Endothelial cell of hepatic sinusoid (primary cell): ENCODE data around the gene DTNB.

Source experiments
- in situ Hi-C: cut with HindIII; loops from 2 replicates; pipeline ENCODE4 v1.10.0; 2017; ENCODE audit warnings: low sequenced_read_pairs

DTNB gene

DNA sequence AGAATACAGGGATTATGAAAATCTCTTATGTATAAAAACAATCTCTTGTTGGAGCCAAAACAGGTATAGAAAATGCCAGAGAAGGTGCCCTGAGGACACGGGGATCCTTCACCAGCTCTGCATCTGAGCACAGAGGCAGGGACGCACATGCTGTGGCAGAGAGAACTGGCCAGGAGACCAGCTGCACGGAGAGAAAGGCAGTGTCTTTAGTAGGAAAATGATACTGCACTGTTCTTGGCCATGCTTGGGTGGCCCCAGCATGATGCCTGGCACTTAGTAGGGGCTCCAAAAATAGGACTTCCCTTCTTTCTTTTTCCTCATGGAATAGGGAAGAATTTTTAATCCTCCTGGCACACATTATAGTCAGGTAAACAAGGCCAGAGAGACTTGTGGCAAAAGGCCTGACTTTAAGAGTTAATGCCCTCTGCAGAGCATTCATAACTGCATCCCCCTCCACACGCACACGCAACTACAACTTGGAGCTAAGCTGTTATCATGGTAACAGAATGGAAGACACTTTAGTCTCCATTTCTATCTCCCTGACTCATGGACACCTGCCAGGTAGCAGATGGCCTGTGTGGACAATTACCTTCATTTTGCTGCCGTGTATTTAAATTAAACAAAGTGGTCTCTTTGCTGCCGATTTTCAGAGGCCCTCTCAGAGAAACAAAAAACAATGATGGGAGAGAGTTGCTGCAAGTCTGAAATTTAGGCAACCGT, 271.9 kb downstream of the DTNB start:
- in situ Hi-C loops = no loop called here

DNA sequence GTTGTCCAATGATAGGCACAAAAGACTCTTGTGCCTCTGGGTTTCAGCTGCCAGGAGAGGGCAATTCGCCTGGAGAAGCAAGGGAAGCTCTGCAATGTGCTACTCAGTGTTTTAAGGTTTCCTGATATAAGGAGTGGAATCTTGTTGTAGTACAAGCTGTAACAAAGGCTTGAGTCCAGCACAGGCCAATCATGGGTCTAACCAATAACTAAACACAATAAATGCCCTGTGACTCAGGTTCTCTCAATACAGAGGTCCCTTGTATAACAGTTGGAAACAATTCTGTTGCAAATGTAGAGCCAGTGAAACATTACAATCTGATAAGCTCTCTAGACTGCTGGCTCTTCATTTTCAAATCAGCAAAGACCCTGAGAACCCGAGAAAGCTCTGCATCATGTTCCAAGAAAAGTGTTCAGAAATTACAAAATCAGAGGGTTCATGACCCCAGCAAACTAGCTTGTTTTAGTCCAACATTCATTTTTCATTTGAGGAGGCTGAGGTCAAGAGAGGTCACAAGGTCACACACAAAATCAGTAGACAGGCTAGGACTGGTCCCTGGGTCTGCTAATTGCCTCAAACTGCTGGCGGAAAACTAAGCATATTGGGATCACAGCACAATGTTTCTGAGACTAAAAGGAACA, 272.7 kb downstream of the DTNB start:
- in situ Hi-C loops = no loop called here

DNA sequence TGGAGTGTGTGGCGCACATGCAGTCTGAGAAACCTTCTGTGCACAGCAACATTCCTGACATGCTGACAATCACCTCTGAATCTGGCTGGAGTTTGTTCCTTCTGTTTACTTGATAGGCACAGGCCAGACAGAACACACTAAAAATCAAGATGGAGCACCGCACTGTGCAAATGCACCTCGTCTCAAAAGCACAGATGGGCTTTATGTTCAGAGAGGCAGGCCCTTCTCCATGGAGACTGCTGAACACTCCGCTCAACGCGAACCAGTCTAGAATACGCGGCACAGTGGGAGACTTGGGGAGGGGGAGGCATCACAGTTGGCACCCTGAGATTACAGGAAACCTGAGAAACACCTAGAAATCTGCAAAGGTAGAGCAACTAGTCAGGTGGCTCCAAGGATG, 273.2 kb downstream of the DTNB start:
- in situ Hi-C loops = no loop called here

DNA sequence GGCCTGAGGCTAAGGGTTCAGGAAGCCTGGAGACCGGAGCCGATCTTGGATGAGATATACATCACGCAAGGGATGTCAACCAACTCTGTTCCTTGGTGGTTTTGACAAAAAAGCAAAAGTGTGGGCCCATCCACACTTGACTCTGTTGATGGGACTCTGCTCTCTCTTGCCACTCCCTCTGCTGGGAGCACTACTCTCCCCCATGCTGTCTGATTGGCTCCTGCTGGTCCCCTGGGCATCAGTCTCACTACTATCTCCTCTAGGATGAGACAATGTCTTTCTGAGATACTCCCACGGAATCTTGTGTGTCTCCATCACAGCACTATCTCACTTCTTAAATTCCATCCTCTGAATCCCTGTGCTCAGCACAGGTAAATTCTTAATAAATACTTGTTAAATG, 274.8 kb downstream of the DTNB start:
- in situ Hi-C loops = no loop called here

DNA sequence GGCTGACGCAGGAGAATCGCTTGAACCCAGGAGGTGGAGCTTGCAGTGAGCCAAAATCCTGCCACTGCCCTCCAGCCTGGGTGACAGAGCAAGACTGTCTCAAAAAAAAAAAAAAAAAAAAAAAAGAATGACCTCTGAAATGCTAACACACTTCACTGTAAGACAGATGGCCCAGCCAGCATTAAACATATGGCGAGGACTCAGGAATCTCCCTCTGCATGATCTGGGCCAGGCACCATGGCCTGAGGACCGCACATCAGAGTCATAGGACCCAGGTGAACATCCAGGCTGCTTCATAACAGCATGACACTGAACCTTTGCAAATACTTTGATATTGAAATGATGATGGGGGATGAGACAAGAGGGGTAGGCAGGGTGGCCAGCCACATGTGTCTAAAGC, 275.6 kb downstream of the DTNB start:
- in situ Hi-C loops = no loop called here

DNA sequence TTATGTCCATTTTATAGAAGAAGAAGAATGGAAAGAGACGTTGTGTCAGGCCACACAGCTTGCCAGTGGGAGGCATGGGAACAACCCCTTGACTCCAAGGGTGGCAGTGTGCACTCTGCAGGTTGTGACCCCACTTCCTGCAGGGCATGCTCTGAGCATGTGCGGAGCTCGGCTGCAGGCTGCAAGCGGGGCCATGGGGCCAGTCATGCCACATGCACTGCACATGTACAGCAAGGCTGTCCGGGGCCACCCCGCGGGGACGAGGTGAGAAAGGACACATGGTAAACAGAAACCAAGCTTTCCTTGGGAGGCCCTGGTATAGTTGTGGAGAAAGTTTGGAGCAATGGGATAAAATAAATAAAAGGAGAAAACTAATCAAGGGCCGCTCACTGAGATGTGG, 284.2 kb downstream of the DTNB start:
- in situ Hi-C loops = no loop called here

DNA sequence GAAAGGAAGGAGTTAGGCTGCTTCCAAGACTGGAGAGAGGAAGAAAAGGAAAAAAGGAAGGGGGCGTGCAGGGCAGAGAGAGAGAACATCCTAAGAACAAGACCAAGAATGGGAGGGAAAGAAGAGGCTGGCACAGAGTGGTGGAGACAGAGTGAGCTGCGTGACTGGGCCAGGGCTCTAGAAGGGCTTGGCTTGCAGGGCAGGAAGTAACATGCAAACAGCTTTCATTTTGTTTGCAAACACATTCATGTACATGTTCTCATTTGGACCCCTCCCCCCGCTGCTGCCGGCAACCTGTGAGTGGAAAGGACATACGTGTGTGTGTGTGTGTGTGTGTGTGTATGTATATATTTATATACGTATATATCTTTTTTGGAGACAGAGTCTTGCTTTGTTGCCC, 284.9 kb downstream of the DTNB start:
- in situ Hi-C loops = no loop called here

DNA sequence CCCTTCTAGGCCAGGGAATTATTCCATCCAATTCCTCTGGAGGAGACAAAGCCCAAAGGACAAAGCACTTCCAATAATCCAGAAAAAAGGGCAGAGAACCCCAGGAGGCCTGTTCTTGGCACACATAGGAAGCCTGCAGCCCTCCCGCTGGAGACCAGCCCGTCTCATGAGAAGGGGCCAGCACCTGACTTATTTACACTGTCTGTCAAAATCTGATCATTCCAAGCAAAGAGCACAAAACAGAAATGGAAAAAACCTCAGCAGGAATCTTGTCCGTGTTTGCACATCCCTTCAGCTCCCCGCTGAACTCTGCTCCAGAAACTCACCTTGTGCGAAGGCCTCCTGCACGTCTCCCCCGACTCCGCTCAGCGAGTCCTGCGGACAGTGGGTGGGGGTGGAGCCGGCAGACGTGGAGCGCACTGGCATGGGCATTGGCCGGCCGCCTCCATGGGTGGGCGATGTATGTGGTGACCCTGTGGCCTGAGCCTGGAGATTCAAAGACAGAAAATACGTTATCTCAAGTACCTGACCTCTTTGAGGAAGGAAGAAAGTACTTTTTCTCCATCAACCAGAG, 285.4 kb downstream of the DTNB start:
- in situ Hi-C loops = no loop called here

DNA sequence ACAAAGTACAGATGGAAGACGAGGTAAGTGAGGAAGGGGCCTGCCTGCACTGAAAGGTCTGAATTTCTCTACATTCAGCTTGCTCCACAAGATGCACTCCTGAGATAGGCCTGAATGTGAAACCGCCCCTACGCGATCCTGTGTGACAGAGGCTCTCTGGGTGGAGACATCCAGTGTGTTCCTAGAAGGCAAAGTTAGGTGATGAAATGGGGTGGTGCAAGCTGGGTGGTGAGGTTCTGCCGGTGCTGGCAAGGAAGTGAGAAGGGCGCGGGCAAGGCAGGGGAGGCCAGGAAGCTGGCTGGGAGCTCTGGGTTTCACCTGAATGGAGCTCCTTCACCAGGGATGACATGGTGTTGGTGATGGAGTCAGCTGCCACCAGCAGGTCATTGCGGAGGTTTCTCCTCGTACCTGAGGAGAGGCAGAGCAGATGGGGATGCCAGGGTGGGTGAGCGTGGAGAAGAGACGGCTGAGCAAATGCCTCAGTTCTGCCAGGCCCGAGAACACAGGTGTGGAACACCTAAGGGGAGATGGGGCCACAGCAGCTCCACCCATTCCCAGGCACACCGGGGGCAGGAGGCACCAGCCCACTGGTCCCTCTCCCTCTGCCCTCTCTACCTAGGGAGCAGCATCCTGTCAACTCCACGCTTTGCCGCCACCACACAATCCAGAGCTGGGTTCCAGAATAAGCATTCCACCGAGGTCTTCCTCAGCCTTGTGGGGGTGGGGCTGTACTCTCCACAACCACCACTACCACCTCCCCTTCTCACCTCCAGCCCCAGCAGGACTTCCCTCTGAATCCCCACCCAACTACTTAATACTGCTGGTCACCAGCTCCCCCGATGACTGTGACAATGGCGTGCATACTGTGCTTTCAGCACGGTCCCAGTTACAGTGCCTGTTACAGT, 286.2 kb downstream of the DTNB start:
- in situ Hi-C loops = no loop called here

DNA sequence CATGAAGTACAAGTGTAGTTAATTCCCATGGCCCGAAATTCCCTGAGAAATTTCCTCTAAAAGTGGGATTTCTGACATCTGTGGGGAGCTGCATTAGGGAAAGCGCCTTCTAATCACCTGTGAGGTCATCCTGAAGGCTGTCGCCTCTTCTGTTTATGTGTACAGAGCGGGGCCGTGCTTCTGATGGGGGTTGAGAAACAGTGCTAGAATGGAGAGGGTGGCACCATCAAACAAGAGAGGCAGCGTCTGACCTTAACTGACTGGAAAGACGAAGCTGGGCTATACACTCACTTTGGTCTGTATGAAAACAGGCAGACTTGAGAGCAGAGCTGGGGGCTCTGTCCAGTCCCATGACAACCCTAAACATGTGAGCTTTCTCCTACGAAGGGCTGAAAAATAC, 287.5 kb downstream of the DTNB start:
- in situ Hi-C loops = no loop called here

DNA sequence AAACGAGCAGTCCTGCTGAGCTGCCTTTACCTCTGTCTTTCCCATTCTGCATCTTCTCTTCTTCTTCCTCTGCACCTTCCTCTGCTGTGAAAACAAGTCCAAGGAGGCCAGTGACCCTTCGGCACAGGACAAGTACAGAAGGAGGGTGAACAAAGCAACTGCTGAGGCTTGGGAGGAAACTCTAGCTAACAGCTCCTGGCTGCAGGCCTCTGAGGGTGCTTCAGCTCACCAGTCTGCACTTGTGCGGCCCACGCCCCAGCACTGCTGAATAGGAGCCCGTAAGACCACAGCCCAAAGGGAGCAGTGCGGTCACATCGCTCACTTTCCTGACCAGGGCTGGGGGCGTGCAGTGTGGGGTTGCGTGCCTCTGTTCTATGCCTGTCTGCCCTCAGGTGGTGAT, 289.6 kb downstream of the DTNB start:
- in situ Hi-C loops = no loop called here

DNA sequence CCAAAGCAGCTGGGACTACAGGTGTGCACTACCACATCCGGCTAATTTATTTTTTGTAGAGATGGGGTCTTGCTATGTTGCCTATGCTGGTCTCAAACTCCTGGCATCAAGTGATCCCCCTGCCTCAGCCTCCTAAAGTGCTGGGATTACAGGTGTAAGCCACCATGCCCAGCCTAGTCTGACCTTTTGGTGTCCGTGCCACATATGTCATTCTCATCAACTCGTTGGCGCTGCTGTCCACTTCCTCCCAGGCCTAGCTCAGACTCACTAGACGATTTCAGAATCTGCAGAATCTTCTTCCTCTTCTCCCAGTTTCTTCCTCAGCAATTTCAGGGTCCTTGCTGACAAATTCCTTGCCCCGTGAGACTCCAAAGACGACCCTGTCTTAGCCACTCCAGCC, 291.9 kb downstream of the DTNB start:
- in situ Hi-C loops = no loop called here

DNA sequence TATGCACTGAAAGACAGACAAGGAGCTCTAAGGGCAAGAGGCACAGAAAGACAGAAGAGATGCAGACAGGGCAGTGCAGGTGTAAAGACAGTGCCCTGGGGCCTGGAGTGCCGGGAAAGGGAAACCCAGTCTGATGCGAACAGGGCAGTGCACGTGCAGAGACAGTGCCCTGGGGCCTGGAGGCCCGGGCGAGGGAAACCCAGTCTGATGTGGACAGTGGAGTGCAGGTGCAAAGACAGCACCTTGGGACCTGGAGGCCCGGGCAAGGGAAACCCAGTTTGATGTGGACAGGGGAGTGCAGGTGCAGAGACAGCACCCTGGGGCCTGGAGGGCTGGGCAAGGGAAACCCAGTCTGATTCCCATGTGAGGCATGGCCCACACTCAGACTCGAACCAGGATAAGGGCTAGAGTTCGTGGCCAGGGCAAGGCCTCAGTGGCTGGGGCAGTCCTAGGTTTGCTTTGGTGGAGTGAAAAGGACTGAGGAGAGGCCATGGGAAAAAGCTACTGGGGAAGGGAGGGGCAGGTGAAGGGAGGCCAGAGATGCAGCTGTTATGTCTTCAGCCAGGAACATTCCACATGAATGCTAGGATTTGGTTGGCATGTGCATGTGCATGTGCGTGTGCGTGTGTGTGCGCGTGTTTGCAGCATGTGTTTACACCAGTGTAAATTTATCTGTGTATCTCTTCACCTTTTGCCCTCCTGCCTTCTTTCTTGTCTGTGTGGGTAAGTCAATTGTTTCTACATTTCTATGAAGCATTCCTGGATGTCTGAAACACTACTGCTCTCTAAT, 292.6 kb downstream of the DTNB start:
- in situ Hi-C loops = no loop called here

DNA sequence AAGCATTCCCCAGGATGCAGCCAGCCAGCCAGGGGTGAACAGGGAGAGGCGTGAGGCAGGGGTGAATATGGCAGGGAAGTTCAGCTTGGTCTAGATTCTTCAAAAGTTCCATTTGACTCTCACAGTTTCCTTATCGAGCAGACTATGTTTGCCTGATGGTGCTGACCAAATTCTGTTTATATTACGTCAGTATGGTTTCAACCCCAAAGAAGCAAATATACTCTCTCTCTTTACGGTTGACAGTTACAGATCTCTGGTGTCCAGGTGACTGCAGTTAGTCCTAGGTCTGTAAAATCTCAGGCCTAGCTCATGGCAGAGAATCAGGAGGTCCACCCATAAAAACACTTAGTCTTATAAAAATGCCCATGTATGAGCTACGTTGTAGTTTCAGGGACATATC, 293.4 kb downstream of the DTNB start:
- in situ Hi-C loops = no loop called here

DNA sequence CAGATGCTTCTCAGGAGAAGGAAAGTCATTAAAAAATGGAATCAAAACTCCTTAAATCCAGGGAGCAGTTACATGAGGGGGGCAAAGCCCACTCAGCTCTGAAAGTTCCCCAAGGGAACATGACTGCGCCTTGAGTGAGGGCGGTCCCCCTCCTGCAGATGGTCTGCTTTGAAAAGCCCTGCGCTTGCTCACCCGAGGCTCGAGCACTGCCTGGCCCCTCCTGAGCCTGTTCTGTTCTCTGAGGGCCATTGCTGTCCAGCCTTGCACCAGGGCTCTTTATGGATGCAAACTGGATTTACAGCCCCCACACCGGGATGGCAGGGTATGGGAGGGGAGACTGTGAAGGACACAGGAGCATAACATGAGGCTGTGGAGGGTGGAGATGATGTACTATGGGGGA, 293.8 kb downstream of the DTNB start:
- in situ Hi-C loops = no loop called here

DNA sequence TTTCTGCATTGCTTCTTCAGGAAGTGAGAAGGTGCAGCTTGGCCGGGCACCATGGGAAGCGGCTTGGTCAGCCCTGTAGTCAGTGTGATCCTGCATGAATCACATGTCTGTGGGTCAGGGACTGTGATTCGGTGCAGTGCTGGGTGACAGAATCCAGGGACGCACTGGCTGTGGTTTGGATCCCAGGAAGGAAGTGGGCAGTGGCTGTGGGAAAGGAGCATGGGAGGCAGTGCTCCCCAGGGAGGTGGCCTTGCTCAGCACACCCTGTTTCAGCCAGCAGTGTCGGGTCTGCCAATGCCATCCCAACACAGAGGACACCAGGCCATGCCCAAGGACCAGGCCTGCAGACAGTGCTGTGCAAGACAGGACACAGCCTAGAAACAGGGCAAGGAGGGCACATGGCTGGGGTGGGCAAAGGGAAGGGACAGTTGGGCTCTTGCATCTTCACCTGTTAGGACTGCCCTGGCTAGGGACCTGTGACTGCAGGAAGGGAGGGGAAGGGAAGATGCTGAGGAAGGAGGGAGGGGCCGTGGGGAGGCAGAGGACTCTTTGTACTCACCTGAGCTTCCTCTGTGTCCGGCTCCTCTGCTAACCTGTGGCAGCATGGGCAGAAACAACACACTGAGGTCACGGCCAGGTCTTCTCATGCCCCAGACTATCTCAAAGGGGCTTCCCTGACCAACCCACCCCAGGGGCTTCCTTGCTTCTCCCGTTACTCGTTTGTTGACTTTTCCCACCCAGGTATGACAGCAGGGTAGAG, 294.5 kb downstream of the DTNB start:
- in situ Hi-C loops = no loop called here

DNA sequence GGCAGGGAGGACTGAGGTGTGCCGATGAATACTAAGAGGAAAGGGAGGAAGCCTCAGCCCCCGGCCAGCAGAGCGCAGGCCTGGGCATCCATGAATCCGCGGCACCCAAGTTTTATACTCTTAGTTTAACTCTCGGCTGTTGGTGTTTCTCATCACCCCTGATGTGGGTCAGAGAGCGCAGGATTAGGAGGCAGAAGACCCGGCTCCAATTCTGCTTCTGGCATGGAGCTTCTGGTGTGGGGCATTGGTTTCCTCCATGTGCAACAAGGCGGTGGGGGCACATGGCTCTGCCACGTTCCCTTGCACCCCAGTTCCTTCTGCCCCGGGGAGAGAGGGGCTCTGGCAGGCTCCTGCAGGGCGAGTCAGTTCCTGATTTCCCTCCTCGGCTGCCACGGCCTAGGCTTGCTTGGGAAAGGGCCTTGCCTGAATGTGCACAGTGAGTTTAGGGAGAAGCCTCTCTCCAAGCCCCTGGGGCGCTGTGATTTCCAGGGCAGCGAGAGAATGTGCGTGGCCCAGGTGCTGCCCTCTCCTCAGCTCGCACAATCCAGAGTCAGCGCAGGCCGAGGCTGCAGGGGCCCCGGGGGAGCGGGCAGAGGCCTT, 295.5 kb downstream of the DTNB start:
- in situ Hi-C loops = no loop called here

DNA sequence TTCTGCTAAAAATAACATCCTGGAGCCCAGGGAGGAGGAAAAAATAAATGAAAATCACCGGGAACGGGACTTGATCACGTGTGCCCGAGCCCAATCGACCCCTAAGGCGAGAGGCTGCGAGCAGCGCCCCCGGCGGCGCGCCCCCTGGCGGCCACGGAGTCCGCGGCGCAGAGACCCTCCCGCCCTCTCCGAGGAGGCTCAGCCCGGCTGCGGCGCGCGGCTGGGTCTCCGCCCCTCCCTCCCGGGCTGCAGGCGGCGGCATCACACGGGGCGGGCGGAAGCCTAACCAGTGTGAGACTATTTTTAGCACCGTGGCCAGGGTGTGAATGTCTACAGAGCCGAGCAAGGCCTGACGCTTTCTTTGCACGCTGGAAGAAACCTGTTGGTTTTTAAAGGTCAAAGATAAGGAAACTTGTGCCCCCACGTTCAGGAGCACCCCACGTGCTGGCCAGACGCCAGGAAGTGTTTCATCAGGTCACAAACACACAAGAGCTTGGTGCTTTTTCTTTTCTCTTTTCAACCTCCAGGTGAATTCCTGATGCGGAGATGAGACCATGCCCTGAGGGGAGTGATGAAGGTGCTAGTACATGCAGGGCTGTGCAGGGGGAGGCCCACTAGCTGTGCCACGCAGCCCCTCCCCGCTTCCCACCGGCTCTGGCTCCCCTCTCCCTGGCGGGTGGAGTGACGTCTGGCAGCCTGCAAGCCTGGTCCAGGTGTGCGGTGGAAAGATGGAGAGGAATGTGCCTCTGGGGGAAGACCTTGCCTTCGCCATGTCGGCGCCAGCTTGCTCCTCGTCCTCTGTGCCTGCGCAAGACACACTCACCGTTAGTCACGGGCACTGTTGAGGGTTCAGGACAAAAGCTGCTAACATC, 296.4 kb downstream of the DTNB start:
- in situ Hi-C loops = no loop called here
